Muscle of arm (tissue), 12 donors: ENCODE results near the gene SP3. TPM values are rescaled to one million over a fixed set of nuclear protein-coding genes. Genes with fewer than 3 reads are reported as not detected.

ENCODE experiments used
- DNase-seq: peaks from one replicate; pipeline ENCODE4 v3.0.0-alpha.2; 2013
- polyA plus RNA-seq, 12 donors: library from polyadenylated mRNA; unstranded; fragments of 120-200 nt; gene quantifications; one replicate each; pipeline ENCODE4 v1.2.1, GENCODE V29; 2013; ENCODE audit not compliant: insufficient read length in 12 of 12

The SP3 gene
- polyA plus RNA-seq, 12 donors, result 68.8 to 100 (median 84.2) TPM; not detected in 1

GRCh38 chr2:173860566-173860965, 104.6 kb downstream of the SP3 start:
- no peak for DNase-seq

GRCh38 chr2:173860082-173860481, 105.1 kb downstream of the SP3 start:
- DNase-seq, result no peak

- no peak for DNase-seq
These were observed 106.9 kb downstream of the SP3 start for GRCh38 chr2:173858291-173858731.
